ENCODE measurements around the gene EEF1G. TPM values are rescaled to one million over a fixed set of nuclear protein-coding genes. Genes with fewer than 3 reads are reported as not detected.
"Not testable (repeated sequence)": the region's sequence is repeated elsewhere in the genome, so short reads cannot be mapped to it uniquely, and the experiment has no call there.

EEF1G gene
- total RNA-seq = 1,000 to 10,000 TPM in 3 of 4 donors, 100 to 1,000 TPM in 1; 337 to 1,276 (median 1,207) TPM

- Histone ChIP-seq H3K27me3 (no peaks in the 10 kb centered on the region), H3K4me1 (peaks cover 14 to 51% (median 41%) of the 10 kb centered on the region in 4 donors), H3K27ac (peak within 1 kb of the TSS; percentile 88 to 96 (median 94)), H3K9me3 (no peaks in the 10 kb centered on the region), H3K4me3 (peak within 1 kb of the TSS; percentile 52 to 99 (median 58)), H3K36me3 (peaks cover 0 to 31% (median 11%) of the 10 kb centered on the region in 4 donors)
- intact Hi-C loops (cut with DNase I; ENCODE audit: low total_unique reads) = no loop called here
- TF ChIP-seq POLR2A (IDR thresholded peaks at IDR 0.05) (peak; percentile 86), POLR2AphosphoS5 (IDR thresholded peaks at IDR 0.05) (peak; percentile 91 to 95 (median 92)), EP300 (IDR thresholded peaks at IDR 0.05; ENCODE audit: low read depth) (no peak)
- in situ Hi-C loops (cut with MboI; ENCODE audit: low pct_ligation_motif_present in 1 of 4, low pct_unique_long_range_greater_than_20kb in 1 of 4, low sequenced_read_pairs in 3 of 4) = no loop called here
- WGBS, 2 donors (ENCODE audit: low coverage in 1 of 2) = 1 to 7% methylated on average over 3 to 46 of the region's 46 CpGs
- DNase-seq = peak; percentile 99
These were observed at the start of gene EEF1G for GRCh38 chr11:62573592-62574362. TSS of gene EEF1G (minus strand) at chr11:62573891. CDS start at chr11:62573842, 49 bp downstream.

GRCh38 chr11:62622476-62623089 lies 48.9 kb upstream of the EEF1G start:
- peaks cover 12 to 17% (median 14%) of the 10 kb centered on the region in 4 donors for H3K4me1 ChIP-seq
- peaks cover 0 to 19% (median 5%) of the 10 kb centered on the region in 4 donors for H3K36me3 ChIP-seq
- intact Hi-C loops (cut with DNase I; ENCODE audit: low total_unique reads) = no loop called here
- H3K9me3 ChIP-seq = no peaks in the 10 kb centered on the region
- WGBS, 2 donors (ENCODE audit: low coverage in 1 of 2) = 87 to 94% methylated on average over 7 of the region's 7 CpGs
- H3K27ac ChIP-seq = peak overlapping the region; percentile 88 to 96 (median 90)
- H3K27me3 ChIP-seq = no peaks in the 10 kb centered on the region
- in situ Hi-C loops (cut with MboI; ENCODE audit: low pct_ligation_motif_present in 1 of 4, low pct_unique_long_range_greater_than_20kb in 1 of 4, low sequenced_read_pairs in 3 of 4) = no loop called here
- DNase-seq = no peak
- TF ChIP-seq CTCF (IDR thresholded peaks at IDR 0.05) (no peak), EP300 (IDR thresholded peaks at IDR 0.05; ENCODE audit: low read depth) (no peak), POLR2A (IDR thresholded peaks at IDR 0.05) (no peak), POLR2AphosphoS5 (IDR thresholded peaks at IDR 0.05) (no peak)
- peak overlapping the region in 3 of 4 donors; percentile 52 to 82 (median 54) for H3K4me3 ChIP-seq

GRCh38 chr11:62621567-62622470 lies 48.1 kb upstream of the EEF1G start, which contains the start of gene B3GAT3:
TSS of gene B3GAT3 (minus strand) at chr11:62621986. CDS start at chr11:62621947, 39 bp downstream.
- in situ Hi-C loops (cut with MboI; ENCODE audit: low pct_ligation_motif_present in 1 of 4, low pct_unique_long_range_greater_than_20kb in 1 of 4, low sequenced_read_pairs in 3 of 4) = no loop called here
- peaks cover 0 to 12% (median 5%) of the 10 kb centered on the region in 4 donors for H3K36me3 ChIP-seq
- peak; percentile 99 for DNase-seq
- peaks cover 12 to 17% (median 14%) of the 10 kb centered on the region in 4 donors for H3K4me1 ChIP-seq
- 0 to 1% methylated on average over 4 to 46 of the region's 77 CpGs for WGBS, 2 donors (ENCODE audit: low coverage in 1 of 2)
- H3K27ac ChIP-seq = peak within 1 kb of the TSS; percentile 88 to 96 (median 90)
- no peaks in the 10 kb centered on the region for H3K27me3 ChIP-seq
- intact Hi-C loops (cut with DNase I; ENCODE audit: low total_unique reads) = no loop called here
- peak; percentile 88 to 95 (median 93) for TF ChIP-seq POLR2AphosphoS5 (IDR thresholded peaks at IDR 0.05)
- TF ChIP-seq POLR2A (IDR thresholded peaks at IDR 0.05) = peak; percentile 84
- peak; percentile 91 for TF ChIP-seq EP300 (IDR thresholded peaks at IDR 0.05; ENCODE audit: low read depth)
- peak in 1 of 5 experiments; percentile 50 for TF ChIP-seq CTCF (IDR thresholded peaks at IDR 0.05)
- no peaks in the 10 kb centered on the region for H3K9me3 ChIP-seq
- H3K4me3 ChIP-seq = peak within 1 kb of the TSS; percentile 52 to 82 (median 59)

- Histone ChIP-seq H3K36me3 (peaks cover 0 to 5% (median 2%) of the 10 kb centered on the region in 4 donors), H3K27ac (peak overlapping the region; percentile 88 to 96 (median 90)), H3K27me3 (no peaks in the 10 kb centered on the region), H3K4me3 (peak overlapping the region; percentile 52 to 82 (median 59)), H3K9me3 (no peaks in the 10 kb centered on the region), H3K4me1 (peaks cover 12 to 17% (median 14%) of the 10 kb centered on the region in 4 donors)
- WGBS, 2 donors (ENCODE audit: low coverage in 1 of 2) = 13 to 27% methylated on average over 6 to 8 of the region's 8 CpGs
- no peak for DNase-seq
- TF ChIP-seq CTCF (IDR thresholded peaks at IDR 0.05) (no peak), EP300 (IDR thresholded peaks at IDR 0.05; ENCODE audit: low read depth) (no peak), POLR2AphosphoS5 (IDR thresholded peaks at IDR 0.05) (no peak), POLR2A (IDR thresholded peaks at IDR 0.05) (no peak)
- intact Hi-C loops (cut with DNase I; ENCODE audit: low total_unique reads) = no loop called here
- in situ Hi-C loops (cut with MboI; ENCODE audit: low pct_ligation_motif_present in 1 of 4, low pct_unique_long_range_greater_than_20kb in 1 of 4, low sequenced_read_pairs in 3 of 4) = no loop called here
These were observed 47.4 kb upstream of the EEF1G start for GRCh38 chr11:62621027-62621566.

- H3K4me1 ChIP-seq = peaks cover 16 to 28% (median 20%) of the 10 kb centered on the region in 4 donors
- in situ Hi-C loops (cut with MboI; ENCODE audit: low pct_ligation_motif_present in 1 of 4, low pct_unique_long_range_greater_than_20kb in 1 of 4, low sequenced_read_pairs in 3 of 4); intact Hi-C loops (cut with DNase I; ENCODE audit: low total_unique reads); H3K27me3 ChIP-seq; DNase-seq; H3K9me3 ChIP-seq; H3K4me3 ChIP-seq; H3K36me3 ChIP-seq; H3K27ac ChIP-seq: not testable (repeated sequence)
- WGBS, 2 donors (ENCODE audit: low coverage in 1 of 2) = 96% methylated on average over 14 of the region's 14 CpGs; no CpG with 5 or more reads in 1 of the 2 donors
These were observed 43.3 kb upstream of the EEF1G start for GRCh38 chr11:62616957-62617356.

All from transverse colon (tissue), 4 donors.